OCI-LY7 (cell line): ENCODE results near the gene COLEC12. TPM values are rescaled to one million over a fixed set of nuclear protein-coding genes. Genes with fewer than 3 reads are reported as not detected.

Experiments
- BruUV-seq: library from RNA; stranded (reverse); fragments of 400-500 nt; replicated peaks from 2 replicates; lab custom pipeline; 2021; lab: Mats Ljungman, UMichigan
- CTCF ChIA-PET: fragments of 300-600 bp; sonication (Branson Sonifier 250); formaldehyde crosslinking; loops from one replicate; lab custom pipeline; 2022; ENCODE audit warnings: antibody characterized with exemption; ENCODE audit not compliant: unreplicated experiment; lab: Charles Lee
- POLR2A ChIA-PET: fragments of 300-600 bp; sonication (Branson Sonifier 250); formaldehyde crosslinking; loops from one replicate; lab custom pipeline; 2022; ENCODE audit warnings: antibody characterized with exemption; lab: Charles Lee
- DNase-seq: peaks from one replicate; pipeline ENCODE4 v3.0.0-alpha.2; 2015; ENCODE audit warnings: low spot score
- H2AFZ ChIP-seq: fragments of 200-600 bp; sonication (generic), shearing (Covaris generic); 2 replicates; pipeline ENCODE4 v1.6.1; 2014; ENCODE audit warnings: mild to moderate bottlenecking, antibody characterized with exemption, low read length, moderate library complexity
- H3K27ac ChIP-seq: fragments of 200-600 bp; sonication (generic); 2 replicates; pipeline ENCODE4 v1.5.1; 2014; ENCODE audit warnings: mixed run types, low read depth, mild to moderate bottlenecking, moderate library complexity, low read length, inconsistent platforms; ENCODE audit not compliant: poor library complexity, severe bottlenecking
- H3K36me3 ChIP-seq: fragments of 200-600 bp; sonication (generic); 2 replicates; pipeline ENCODE4 v1.6.1; 2014; ENCODE audit warnings: mild to moderate bottlenecking, antibody characterized with exemption, low read length, moderate library complexity, mixed read lengths; ENCODE audit not compliant: insufficient read depth
- H3K4me1 ChIP-seq: fragments of 200-600 bp; sonication (generic); 2 replicates; pipeline ENCODE4 v1.5.1; 2014; ENCODE audit warnings: mild to moderate bottlenecking, low read length; ENCODE audit not compliant: insufficient read depth, poor library complexity, severe bottlenecking
- H3K4me2 ChIP-seq: fragments of 200-600 bp; sonication (generic); 2 replicates; pipeline ENCODE4 v1.6.1; 2014; ENCODE audit warnings: mild to moderate bottlenecking, low read length
- H3K4me3 ChIP-seq: fragments of 200-600 bp; sonication (generic); 2 replicates; pipeline ENCODE4 v1.5.1; 2014; ENCODE audit warnings: mild to moderate bottlenecking, low read depth, low read length; ENCODE audit not compliant: poor library complexity, severe bottlenecking
- H3K79me2 ChIP-seq: fragments of 200-600 bp; sonication (generic); 2 replicates; pipeline ENCODE4 v1.6.1; 2016; ENCODE audit warnings: low read depth, mild to moderate bottlenecking, low read length, moderate library complexity, mixed read lengths; ENCODE audit not compliant: insufficient read depth
- H3K9me2 ChIP-seq: fragments of 200-600 bp; sonication (generic); 2 replicates; pipeline ENCODE4 v1.6.1; 2016; ENCODE audit warnings: mild to moderate bottlenecking, low read length, mixed read lengths; ENCODE audit not compliant: insufficient read depth
- H3K9me3 ChIP-seq: fragments of 200-600 bp; sonication (generic); 2 replicates; pipeline ENCODE4 v1.6.1; 2014; ENCODE audit warnings: mild to moderate bottlenecking, mixed run types, low read length, mixed read lengths
- H4K20me1 ChIP-seq: fragments of 200-600 bp; sonication (generic); 2 replicates; pipeline ENCODE4 v1.6.1; 2014; ENCODE audit warnings: mild to moderate bottlenecking, antibody characterized with exemption, low read length, moderate library complexity, mixed read lengths; ENCODE audit not compliant: insufficient read depth
- CTCF ChIP-seq: fragments of 200-600 bp; sonication (generic); conservative IDR thresholded peaks from 2 replicates; pipeline ENCODE4 v1.5.1; 2014; ENCODE audit warnings: mild to moderate bottlenecking, antibody characterized with exemption, low read length, moderate library complexity, mixed read lengths
- EZH2phosphoT487 ChIP-seq: fragments of 200-600 bp; sonication (generic); IDR thresholded peaks from 2 replicates; pipeline ENCODE4 v1.6.1; 2018; ENCODE audit warnings: low read depth, borderline replicate concordance, mild to moderate bottlenecking, mixed run types, antibody characterized with exemption, low read length, moderate library complexity, mixed read lengths
- intact Hi-C: fragments of 100-400 bp; cut with micrococcal nuclease; formaldehyde crosslinking; loops from one replicate; pipeline ENCODE4 v1.10.0; 2022; ENCODE audit not compliant: unreplicated experiment
- total RNA-seq, 2 experiments: library from RNA; depleted of rRNA in 1 of 2; stranded (reverse); fragments of >200 nt in 1 of 2; shearing (Covaris generic) in 1 of 2; gene quantifications; 2 replicates each; pipeline ENCODE4 v1.2.3, GENCODE V29; 2014 to 2022

COLEC12 gene
- total RNA-seq, 2 experiments from 2014 or later = not detected

GRCh38 chr18:420661-421246 lies 79.7 kb downstream of the COLEC12 start:
- Histone ChIP-seq H3K4me3 (no peak overlapping the region), H3K36me3 (no peaks in the 10 kb centered on the region), H3K27ac (no peak overlapping the region), H3K4me1 (no peaks in the 10 kb centered on the region), H3K79me2 (no peaks in the 10 kb centered on the region), H4K20me1 (no peaks in the 10 kb centered on the region), H3K9me3 (no peaks in the 10 kb centered on the region), H2AFZ (no peak overlapping the region), H3K9me2 (no peaks in the 10 kb centered on the region), H3K4me2 (no peak overlapping the region)
- no TSS peak for BruUV-seq
- no peak for DNase-seq
- ChIA-PET POLR2A (no interaction called here), CTCF (no interaction called here)
- TF ChIP-seq EZH2phosphoT487 (no peak), CTCF (no peak)
- intact Hi-C loops = no loop called here

- no peak for DNase-seq
- Histone ChIP-seq H3K4me1 (no peaks in the 10 kb centered on the region), H4K20me1 (no peaks in the 10 kb centered on the region), H3K4me3 (no peak overlapping the region), H3K9me2 (no peaks in the 10 kb centered on the region), H3K27ac (no peak overlapping the region), H3K9me3 (no peaks in the 10 kb centered on the region), H3K4me2 (no peak overlapping the region), H3K36me3 (no peaks in the 10 kb centered on the region), H2AFZ (no peak overlapping the region), H3K79me2 (no peaks in the 10 kb centered on the region)
- TF ChIP-seq EZH2phosphoT487 (no peak), CTCF (no peak)
- intact Hi-C loops = no loop called here
- CTCF ChIA-PET = no interaction called here
- POLR2A ChIA-PET = no interaction called here
- BruUV-seq = no TSS peak
Observed at GRCh38 chr18:419541-420175, 80.8 kb downstream of the COLEC12 start.

- no peak for TF ChIP-seq EZH2phosphoT487
- CTCF ChIA-PET = no interaction called here
- no peaks in the 10 kb centered on the region for H4K20me1 ChIP-seq
- H3K36me3 ChIP-seq = no peaks in the 10 kb centered on the region
- no peak overlapping the region for H2AFZ ChIP-seq
- no peak overlapping the region for H3K4me3 ChIP-seq
- no peak overlapping the region for H3K27ac ChIP-seq
- H3K4me2 ChIP-seq = no peak overlapping the region
- no peak for DNase-seq
- no peaks in the 10 kb centered on the region for H3K9me3 ChIP-seq
- no peaks in the 10 kb centered on the region for H3K79me2 ChIP-seq
- POLR2A ChIA-PET = no interaction called here
- H3K9me2 ChIP-seq = no peaks in the 10 kb centered on the region
- no TSS peak for BruUV-seq
- H3K4me1 ChIP-seq = no peaks in the 10 kb centered on the region
- intact Hi-C loops = no loop called here
Observed at GRCh38 chr18:417495-417894, 83.0 kb downstream of the COLEC12 start.
